HTR-8/SVneo (cell line): ENCODE data around the gene RABGGTB.
"Not testable (repeated sequence)": the region's sequence is repeated elsewhere in the genome, so short reads cannot be mapped to it uniquely, and the experiment has no call there.

ENCODE experiments used
- DNase-seq: peaks from one replicate; pipeline ENCODE4 v3.0.0; 2011; ENCODE audit warnings: low spot score, mixed read lengths; ENCODE audit not compliant: insufficient read length
- FAIRE-seq: peaks from 2 replicates; lab custom pipeline; 2011; peaks lifted over from hg19 to GRCh38; lab: Jason Lieb, UNC

The RABGGTB gene

DNA sequence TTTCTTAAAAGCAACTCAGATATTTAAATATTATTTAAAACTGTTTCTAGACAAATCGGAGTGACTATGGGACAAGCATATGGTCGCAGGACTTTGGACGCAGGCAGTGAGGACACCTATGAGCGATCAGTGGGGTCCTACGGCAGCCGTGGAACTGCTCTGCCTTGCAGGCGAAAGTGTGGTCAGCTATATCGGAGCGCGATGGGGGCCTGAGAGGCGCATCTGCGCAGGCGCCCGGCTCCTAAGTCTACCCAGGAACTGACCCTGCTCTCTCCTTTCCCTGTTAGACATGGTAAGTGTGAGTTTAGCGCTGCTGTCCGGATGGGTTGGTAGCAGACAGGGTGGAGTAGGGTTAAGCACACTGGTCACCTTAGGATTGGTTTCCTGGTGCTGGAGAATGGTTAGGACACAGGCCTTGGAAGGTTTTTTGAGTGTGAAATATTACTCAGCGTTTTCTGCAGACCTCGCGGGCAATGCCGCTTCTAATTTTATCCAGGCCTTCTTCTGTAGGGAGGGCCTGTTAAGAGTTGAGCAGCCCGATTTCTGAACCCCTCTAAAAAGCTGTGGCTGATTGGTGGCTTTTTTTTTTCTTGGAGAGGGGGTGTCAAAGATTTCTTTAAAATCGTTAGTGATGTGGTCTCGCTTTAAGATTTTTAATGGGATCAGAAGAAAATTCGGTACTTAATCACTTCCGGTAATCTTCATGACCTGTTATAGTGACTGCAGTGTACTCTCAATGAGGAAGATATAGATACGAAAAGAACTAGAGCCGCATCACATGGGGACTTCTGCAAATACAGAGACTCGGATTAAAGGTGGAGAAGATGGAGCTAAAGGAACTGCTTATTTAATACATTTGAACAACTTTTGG lies at the start of gene RABGGTB:
RABGGTB (plus strand) TSS at position 274 of the 871 bp plus-strand sequence; CDS start at position 290, 16 bp downstream.
- DNase-seq, result peak; percentile 86
- no peak for FAIRE-seq

DNA sequence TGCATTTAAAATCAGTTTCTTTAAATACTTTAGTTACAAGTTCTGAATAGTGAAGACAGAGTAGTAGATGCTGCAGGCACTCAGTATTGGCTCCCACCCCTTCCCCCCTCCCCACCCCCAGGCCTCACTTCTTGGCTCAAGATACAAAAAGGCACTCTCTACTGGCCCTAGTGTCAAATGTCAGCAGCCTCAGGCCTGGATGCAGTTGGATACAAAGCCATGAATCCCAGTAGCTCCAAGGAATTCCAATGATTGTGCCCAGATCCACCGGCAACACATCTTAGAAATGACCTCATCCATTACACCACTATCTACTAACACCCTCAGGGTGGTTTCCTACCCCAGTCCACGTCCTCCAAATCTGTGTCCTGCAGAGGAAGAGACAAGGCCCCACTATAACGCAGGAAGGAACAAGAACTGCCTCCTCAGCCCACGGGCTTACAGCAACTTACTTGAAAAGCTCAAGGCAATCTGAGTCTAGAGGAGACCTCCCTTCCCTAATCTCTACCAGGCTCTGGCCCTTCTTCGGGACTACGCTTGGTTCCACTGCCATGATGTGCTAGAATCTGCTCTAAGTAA lies 43.9 kb upstream of the RABGGTB start:
- no peak for FAIRE-seq

DNA sequence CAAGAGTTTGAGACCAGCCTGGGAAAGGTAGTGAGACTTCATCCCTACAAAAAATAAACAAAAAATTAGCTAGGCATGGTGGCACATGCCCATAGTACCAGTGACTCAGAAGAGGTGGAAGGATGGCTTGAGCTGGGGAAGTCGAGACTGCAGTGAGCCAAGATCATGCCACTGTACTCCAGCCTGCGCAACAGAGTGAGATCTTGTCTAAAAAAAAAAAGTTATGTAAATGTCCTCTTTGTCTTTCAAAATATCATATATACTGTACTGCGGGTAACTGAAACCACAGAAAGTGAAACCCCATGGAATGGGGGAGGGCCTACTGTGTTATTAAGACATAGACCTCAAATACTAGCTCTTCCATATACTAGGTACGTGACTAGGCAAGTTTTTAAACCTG lies 40.8 kb upstream of the RABGGTB start:
- DNase-seq, result no peak
- no peak for FAIRE-seq

More for the DNA sequence above, 43.9 kb upstream of the RABGGTB start:
- no peak for DNase-seq

DNA sequence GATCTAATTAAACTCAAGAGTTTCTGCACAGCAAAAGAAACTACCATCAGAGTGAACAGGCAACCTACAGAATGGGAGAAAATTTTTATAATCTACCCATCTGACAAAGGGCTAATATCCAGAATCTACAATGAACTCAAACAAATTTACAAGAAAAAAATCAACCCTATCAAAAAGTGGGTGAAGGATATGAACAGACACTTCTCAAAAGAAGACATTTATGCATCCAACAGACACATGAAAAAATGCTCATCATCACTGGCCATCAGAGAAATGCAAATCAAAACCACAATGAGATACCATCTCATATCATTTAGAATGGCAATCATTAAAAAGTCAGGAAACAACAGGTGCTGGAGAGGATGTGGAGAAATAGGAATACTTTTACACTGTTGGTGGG lies 28.8 kb upstream of the RABGGTB start:
- DNase-seq, FAIRE-seq: not testable (repeated sequence)

DNA sequence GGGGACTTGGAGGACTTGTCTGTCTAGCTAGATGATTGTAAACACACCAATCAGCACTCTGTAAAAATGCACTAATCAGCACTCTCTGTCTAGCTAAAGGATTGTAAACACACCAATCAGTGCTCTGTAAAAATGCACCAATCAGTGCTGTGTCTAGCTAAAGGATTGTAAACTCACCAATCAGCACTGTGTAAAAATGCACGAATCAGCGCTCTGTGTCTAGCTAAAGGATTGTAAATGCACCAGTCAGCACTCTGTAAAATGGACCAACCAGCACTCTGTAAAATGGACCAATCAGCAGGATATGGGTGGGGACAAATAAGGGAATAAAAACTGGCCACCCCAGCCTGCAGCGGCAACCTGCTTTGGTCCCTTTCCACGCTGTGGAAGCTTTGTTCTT lies 27.5 kb upstream of the RABGGTB start:
- not testable (repeated sequence) for FAIRE-seq, DNase-seq

DNA sequence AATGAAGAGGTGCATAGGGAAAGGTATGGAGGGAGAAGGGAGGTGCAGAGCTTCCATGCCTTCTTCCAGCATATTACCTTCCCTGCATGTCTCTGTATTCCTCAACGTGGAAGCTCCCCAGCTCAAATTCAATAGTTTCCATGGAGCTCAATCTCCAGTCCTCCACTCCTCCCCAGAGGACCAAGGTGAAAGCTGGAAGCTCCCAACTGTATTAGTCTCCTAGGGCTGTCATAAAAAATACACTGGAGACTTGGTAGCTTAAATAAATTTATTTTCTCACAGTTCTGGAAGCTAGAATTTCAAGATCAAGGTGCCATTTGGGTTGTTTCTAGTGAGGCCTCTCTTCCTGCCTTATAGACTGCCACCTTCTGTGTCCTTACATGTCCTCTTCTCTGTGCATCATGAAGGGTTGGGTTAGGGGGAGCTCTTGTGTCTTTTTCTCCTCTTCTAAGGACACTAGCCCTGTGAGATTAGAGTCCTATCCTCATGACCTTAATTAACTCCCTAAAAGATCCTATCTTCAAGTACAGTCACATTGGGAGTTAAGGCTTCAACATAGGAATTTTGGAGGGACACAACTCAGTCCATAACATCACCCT lies 21.9 kb upstream of the RABGGTB start:
- FAIRE-seq (no peak), DNase-seq (no peak)

DNA sequence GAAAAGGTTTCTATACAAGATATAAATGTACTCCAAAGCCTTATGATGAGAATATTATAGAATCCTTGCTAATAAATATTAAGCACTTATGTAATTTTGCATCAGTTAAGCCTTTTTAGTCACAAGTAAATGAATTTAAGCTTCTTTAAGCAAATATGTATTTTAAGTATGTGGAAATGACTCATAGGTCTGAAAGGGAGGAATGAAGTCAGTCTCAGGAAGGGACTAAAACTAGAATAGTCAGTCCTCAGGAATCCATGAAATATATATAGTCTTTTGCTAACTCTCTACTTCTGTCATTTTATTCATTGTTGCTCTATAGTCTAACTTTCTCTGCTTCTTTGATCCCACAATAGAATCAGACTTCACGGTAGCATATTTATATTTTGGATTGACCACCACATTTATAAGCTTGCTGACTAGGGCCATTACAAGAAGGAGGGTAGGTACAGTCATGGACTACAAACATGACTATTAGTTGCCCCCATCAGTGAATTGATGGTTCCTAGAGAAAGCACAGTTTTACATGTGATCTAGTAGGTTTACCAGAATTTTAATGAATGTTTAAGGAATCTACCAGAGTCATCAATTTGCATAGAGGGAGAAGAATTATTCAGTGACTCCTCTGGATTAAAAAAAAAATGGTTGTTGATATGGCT lies 20.2 kb upstream of the RABGGTB start:
- peak; percentile 32 for DNase-seq
- FAIRE-seq, result no peak

DNA sequence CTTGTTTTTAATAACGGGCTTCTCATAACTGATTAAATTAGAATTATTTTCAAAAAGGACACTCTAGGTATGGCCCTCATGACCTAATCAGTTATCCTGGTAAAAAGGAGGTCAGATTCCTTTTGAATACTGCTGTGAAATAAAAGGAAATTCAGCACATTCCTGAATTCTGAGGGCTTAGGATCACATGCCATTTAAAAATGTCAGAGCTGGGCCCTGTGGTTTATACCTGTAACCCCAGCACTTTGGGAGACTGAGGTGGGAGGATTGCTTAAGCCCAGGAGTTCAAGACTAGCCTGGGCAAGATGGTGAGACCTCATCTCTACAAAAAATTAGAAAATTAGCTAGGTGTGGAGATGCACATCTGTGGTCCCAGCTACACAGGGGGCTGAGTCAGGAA lies 18.0 kb upstream of the RABGGTB start:
- DNase-seq (no peak), FAIRE-seq (no peak)

DNA sequence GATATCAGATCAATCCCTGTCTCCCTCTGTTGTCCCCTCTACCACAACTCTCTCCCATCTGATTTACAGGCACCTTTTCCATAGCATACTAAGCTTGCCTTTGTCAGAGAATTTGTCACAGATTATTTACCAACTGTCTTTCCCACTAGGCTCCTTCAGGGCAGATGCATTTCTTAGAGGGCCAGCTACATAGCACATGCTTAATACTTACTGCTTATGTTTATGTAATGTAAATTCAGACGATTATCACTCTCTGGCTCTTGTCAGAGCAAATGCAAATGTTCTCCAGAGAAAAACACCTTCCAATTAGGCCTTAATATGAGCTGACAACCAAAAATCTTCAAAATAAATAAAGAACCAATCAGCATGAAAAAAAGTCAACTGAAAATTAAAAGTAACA lies 15.3 kb upstream of the RABGGTB start:
- DNase-seq (no peak), FAIRE-seq (no peak)

DNA sequence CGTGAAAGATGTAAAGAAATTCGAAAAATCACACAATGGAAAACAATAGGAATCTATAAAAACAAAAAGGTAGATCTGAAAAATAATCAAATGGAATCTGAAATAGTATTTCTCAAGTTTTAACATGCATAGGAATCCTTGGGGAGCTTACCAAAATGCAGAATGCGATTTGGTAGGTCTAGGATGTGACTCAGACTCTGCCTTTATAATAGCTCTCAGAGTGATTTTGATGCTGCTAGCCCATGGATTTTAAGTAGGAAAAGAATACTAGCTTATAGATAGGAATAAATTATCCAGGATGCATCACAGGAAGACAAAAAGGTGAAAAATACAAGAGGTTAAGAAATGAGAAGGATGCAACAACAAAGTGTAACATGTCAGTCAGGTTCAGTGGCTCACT lies 14.1 kb upstream of the RABGGTB start:
- DNase-seq (no peak), FAIRE-seq (no peak)

DNA sequence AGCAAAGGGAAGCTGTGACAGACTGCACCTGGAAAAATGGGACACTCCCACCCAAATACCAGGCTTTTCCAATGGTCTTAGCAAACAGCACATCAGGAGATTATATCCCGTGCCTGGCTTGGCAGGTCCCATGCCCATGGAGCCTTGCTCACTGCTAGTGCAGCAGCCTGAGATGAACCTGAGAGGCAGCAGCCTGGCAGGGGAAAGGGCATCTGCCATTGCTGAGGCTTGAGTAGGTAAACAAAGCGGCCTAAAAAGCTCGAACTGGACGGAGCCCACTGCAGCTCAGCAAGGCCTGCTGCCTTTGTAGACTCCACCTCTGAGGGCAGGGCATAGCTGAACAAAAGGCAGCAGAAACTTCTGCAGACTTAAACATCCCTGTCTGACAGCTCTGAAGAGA lies 8.2 kb upstream of the RABGGTB start:
- DNase-seq, FAIRE-seq: not testable (repeated sequence)

DNA sequence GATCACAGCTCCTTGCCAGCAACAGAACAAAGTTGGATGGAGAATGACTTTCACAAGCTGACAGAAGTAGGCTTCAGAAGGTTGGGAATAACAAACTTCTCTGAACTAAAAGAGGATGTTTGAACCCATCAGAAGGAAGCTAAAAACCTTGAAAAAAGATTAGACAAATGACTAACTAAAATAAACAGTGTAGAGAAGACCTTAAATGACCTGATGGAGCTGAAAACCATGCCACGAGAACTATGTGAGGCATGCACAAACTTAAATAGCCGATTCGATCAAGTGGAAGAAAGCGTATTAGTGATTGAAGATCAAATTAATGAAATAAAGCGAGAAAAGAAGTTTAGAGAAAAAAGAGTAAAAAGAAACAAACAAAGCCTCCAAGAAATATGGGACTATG lies 7.4 kb upstream of the RABGGTB start:
- not testable (repeated sequence) for DNase-seq, FAIRE-seq

DNA sequence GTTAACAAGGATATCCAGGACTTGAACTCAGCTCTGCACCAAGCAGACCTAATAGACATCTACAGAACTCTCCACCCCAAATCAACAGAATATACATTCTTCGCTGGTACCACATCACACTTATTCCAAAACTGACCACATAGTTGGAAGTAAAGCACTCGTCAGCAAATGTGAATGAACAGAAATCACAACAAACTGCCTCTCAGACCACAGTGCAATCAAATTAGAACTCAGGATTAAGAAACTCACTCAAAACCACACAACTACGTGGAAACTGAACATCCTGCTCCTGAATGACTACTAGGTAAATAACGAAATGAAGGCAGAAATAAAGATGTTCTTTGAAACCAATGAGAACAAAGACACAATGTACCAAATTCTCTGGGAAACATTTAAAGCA lies 5.9 kb upstream of the RABGGTB start:
- FAIRE-seq, DNase-seq: not testable (repeated sequence)

DNA sequence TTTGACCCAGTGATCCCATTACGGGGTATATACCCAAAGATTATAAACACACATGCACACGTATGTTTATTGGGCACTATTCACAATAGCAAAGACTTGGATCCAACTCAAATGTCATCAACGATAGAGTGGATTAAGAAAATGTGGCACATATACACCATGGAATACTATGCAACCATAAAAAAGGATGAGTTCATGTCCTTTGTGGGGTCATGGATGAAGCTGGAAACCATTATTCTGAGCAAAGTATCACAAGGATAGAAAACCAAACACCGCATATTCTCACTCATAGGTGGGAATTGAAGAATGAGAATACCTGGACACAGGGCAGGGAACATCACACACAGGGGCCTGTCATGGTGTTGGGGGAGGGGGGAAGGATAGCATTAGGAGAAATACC lies 2.1 kb upstream of the RABGGTB start:
- FAIRE-seq, DNase-seq: not testable (repeated sequence)

DNA sequence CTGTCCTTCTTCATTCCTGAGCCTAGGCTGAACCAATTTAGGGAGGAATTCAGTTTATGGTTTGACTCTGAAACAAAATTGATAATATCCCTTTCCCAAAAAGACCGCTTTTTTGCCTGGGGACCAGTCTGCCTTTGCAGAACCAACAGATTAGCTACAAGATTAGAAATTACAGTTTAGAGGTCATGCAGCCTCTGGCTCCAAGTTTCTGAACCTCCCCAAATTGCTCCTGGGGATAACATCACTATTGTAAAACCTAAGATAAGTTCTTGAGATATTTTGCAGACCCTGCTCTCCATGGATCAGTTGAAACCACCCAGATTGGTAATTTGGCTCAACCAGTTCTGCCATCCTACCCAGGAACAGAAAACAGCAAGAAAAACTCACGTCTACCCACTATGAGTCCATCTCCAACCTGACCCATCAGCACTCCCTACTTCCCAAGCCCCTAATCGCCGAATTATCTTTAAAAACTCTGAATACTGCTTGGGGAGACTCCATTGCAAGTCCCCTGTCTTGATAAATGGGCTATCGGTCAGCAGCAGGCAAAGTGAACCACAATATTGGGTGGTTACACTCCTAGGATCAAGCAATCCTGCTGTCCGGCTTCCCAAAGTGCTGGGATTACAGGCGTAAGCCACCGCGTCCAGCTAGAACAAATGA lies 605 bp upstream of the RABGGTB start:
- no peak for DNase-seq
- no peak for FAIRE-seq

DNA sequence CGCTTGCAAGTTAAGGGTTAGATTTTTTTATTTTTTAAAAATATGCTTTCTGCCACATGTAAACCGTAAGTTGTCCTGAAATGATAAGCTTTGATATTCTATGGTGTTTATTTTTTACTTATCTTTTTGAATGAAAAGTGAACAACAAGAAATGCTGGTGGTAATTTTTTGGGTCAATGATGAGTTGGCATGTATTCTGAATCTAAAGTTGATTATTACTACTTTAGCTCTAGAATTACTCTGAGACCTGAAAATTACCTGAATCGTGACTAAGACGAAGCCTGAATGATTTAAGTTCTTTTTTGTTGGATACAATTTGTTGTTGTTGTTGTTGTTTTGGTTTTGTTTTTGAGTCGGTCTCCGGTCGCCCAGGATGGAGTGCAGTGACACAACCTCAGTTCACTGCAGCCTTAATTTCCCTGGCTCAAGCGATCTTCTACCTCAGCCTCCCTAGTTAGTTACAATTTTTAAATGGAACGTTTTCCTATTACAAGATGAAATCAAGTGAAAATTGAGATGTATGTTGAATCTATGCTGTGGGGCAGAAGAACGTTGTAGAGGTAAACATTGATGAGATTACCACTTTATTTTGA lies 941 bp downstream of the RABGGTB start:
- FAIRE-seq, result no peak
- no peak for DNase-seq

DNA sequence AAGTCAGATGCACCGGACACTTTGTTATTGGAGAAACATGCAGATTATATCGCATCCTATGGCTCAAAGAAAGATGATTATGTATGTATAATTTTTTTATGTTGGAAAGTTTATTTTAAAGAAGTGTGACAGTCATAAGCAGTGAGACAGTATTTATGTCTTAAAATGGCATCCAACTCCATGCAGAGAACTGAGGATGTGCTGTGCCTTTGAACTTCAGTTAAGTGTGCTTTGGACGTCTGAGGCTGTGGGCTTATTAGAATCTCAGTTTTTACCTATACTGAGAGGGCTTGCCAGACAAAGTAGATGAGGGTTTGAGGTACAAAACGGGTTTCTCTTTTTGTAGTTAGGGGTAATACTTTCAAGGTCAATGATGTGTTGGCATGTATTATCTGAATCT lies 1.5 kb downstream of the RABGGTB start:
- no peak for DNase-seq
- FAIRE-seq, result no peak

DNA sequence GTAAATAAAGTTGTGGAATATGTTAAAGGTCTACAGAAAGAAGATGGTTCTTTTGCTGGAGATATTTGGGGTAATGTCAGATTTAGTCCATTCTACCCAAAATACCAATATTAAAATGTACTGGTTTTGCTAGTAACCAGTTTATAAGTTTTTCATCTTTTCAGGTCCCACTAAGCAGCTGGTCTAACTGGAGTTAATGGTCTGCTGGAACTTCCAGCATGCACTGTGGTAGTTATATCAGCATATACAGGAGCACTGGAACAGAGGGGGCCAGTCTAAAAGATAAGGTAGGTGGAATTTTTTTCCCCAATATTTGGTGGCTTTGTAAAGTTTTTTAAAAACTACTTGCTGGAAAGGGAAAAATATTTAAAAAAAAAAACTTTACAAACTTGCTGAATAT lies 3.9 kb downstream of the RABGGTB start:
- DNase-seq, result no peak
- no peak for FAIRE-seq

DNA sequence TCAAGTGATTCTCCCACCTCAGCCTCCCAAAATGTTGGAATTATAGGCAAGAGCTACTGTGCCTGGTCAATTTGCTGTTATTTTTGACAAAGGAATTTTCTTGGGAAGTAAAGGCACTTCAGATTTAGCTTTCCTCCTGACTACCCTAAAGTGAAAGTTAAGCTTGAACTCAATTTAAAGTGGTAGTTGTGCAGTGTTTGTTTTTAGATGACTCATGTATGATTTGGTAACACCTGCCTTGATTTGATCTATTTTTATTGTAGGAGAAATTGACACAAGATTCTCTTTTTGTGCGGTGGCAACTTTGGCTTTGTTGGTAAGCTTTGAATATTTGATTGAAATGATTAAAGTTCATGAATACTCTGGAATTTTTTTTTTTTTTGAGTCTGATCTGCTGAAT lies 5.0 kb downstream of the RABGGTB start:
- no peak for FAIRE-seq

DNA sequence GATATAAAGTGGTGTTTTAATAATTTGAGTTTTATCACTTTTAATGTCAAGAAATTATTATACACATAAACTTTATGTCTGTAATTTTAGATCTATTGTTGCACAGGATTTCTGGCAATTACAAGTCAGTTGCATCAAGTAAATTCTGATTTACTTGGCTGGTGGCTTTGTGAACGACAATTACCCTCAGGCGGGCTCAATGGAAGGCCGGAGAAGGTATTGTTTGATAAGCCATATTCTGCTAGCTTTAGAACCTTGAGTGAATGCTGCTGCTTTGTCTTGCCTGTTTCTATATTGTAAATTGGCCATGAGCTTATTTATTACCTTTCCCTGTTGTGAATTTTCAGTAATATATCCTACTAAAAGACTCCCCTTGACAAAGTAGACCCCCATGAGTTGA lies 6.0 kb downstream of the RABGGTB start:
- FAIRE-seq, result no peak
- DNase-seq, result no peak

More for the DNA sequence above, 5.0 kb downstream of the RABGGTB start:
- no peak for DNase-seq
